Measurements from ENCODE around the gene NRG3. TPM values are rescaled to one million over a fixed set of nuclear protein-coding genes. Genes with fewer than 3 reads are reported as not detected.

The NRG3 gene
- total and polyA plus RNA-seq, 2 of the 8 experiments (the other 6 are each of a cell fraction or from before 2014, with no cell fraction given), result 4.2 to 5.0 TPM

DNA sequence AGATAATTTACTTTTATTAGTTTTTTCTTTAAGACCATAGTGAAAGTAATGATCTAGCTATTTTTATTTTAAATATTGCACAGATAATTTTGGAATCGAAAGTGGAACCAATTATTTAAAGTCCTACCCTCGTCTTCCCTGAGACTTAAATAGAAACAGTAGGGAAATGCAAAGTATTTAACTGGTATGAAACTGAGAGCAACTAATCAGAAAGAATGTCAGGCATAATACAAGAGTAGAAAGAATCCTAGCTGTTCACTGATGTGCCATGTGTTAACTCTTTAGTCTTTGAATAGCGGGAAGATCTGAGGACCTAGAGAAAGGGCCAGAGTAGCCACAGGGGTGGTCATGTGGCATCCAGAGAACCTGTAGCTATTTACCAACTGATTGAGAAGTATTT, 630.0 kb downstream of the NRG3 start:
- H2AFZ ChIP-seq (ENCODE audit: low read length), result no peak overlapping the region

More for the DNA sequence above, 630.0 kb downstream of the NRG3 start:
- Histone ChIP-seq H3K79me2 (ENCODE audit: control insufficient read depth in 1 of 2, insufficient read depth in 2 of 2, low read length in 2 of 2) (no peaks in the 10 kb centered on the region), H3K14ac (ENCODE audit: insufficient read length) (no peak overlapping the region), H2BK12ac (ENCODE audit: low read depth, low read length) (no peak overlapping the region), H3K27ac (ENCODE audit: low read depth, low read length) (no peak overlapping the region), H4K8ac (ENCODE audit: extremely low read depth, insufficient read depth, low read length) (no peak overlapping the region), H3K4me2 (ENCODE audit: insufficient read depth in 1 of 2, low read depth in 2 of 2, low read length in 2 of 2) (no peak overlapping the region), H2AK5ac (ENCODE audit: low read depth, low read length) (no peak overlapping the region), H3K23me2 (ENCODE audit: low read depth, low read length) (no peaks in the 10 kb centered on the region), H4K5ac (ENCODE audit: insufficient read length, low read depth, low read length) (no peak overlapping the region), H4K20me1 (replicated peaks in 1 of 2; ENCODE audit: control insufficient read depth in 1 of 2, insufficient read depth in 2 of 2, low read length in 2 of 2) (no peaks in the 10 kb centered on the region), H2BK20ac (ENCODE audit: low read length) (no peak overlapping the region), H3K56ac (replicated peaks; ENCODE audit: insufficient read length, low read depth, low read length) (no peak overlapping the region), H2BK15ac (ENCODE audit: low read length) (no peak overlapping the region), H4K91ac (replicated peaks; ENCODE audit: insufficient read length, low read length) (no peak overlapping the region), H3K4me3 (ENCODE audit: extremely low read depth in 1 of 4, insufficient read depth in 2 of 4, low read depth in 3 of 4, low read length in 4 of 4) (no peak overlapping the region), H3K27me3 (replicated peaks in 1 of 4; ENCODE audit: control insufficient read depth in 3 of 4, extremely low read depth in 1 of 4, insufficient read depth in 3 of 4, low read length in 3 of 4) (no peaks in the 10 kb centered on the region), H3K4ac (replicated peaks; ENCODE audit: insufficient read length, low read depth, low read length) (no peak overlapping the region), H3K9ac (replicated peaks in 1 of 4; ENCODE audit: extremely low read depth in 1 of 4, low read depth in 3 of 4, low read length in 3 of 4) (no peak overlapping the region), H3K36me3 (ENCODE audit: control insufficient read depth in 2 of 4, insufficient read depth in 4 of 4, low read length in 3 of 4) (no peaks in the 10 kb centered on the region), H2BK5ac (ENCODE audit: low read depth, low read length) (no peak overlapping the region), H3K4me1 (replicated peaks in 1 of 4; ENCODE audit: control insufficient read depth in 3 of 4, insufficient read depth in 4 of 4, low read length in 3 of 4) (no peaks in the 10 kb centered on the region), H3K9me3 (ENCODE audit: insufficient read depth in 2 of 2, low read depth in 1 of 2, low read length in 1 of 2) (no peaks in the 10 kb centered on the region; a peak in 1 of 4 replicates), H3K23ac (ENCODE audit: insufficient read length) (no peak overlapping the region), H3K79me1 (ENCODE audit: low read depth, low read length) (no peaks in the 10 kb centered on the region), H3K18ac (ENCODE audit: extremely low read depth, low read length) (no peak overlapping the region), H2BK120ac (replicated peaks; ENCODE audit: low read depth, low read length) (no peak overlapping the region)
- no peak for FAIRE-seq
- TF ChIP-seq SIX5 (IDR thresholded peaks at IDR 0.05; ENCODE audit: low read depth, low read length), result no peak
- TF ChIP-seq YY1 (IDR thresholded peaks at IDR 0.05; ENCODE audit: low read depth, low read length), result no peak
- TF ChIP-seq CHD1 (IDR thresholded peaks at IDR 0.05; ENCODE audit: low read depth, low read length), result no peak
- TF ChIP-seq KDM1A (IDR thresholded peaks at IDR 0.05; ENCODE audit: borderline replicate concordance, low read length), result no peak
- no peak for TF ChIP-seq NRF1 (IDR thresholded peaks at IDR 0.05; ENCODE audit: low read depth, low read length)
- TF ChIP-seq NANOG (IDR thresholded peaks at IDR 0.05; ENCODE audit: insufficient read depth, low read depth, low read length, poor library complexity, severe bottlenecking), result no peak
- no peak for TF ChIP-seq ASH2L (IDR thresholded peaks at IDR 0.05; ENCODE audit: low read length)
- TF ChIP-seq RFX5 (IDR thresholded peaks at IDR 0.05; ENCODE audit: borderline replicate concordance, low read depth, low read length), result no peak
- TF ChIP-seq BACH1 (IDR thresholded peaks at IDR 0.05; ENCODE audit: low read length), result no peak
- TF ChIP-seq TAF7 (optimal IDR thresholded peaks at IDR 0.05; ENCODE audit: borderline replicate concordance, low read depth, low read length), result no peak
- no peak for TF ChIP-seq PHF8 (conservative IDR thresholded peaks at IDR 0.05; ENCODE audit: low read depth, low read length)
- TF ChIP-seq, protein P1, sequence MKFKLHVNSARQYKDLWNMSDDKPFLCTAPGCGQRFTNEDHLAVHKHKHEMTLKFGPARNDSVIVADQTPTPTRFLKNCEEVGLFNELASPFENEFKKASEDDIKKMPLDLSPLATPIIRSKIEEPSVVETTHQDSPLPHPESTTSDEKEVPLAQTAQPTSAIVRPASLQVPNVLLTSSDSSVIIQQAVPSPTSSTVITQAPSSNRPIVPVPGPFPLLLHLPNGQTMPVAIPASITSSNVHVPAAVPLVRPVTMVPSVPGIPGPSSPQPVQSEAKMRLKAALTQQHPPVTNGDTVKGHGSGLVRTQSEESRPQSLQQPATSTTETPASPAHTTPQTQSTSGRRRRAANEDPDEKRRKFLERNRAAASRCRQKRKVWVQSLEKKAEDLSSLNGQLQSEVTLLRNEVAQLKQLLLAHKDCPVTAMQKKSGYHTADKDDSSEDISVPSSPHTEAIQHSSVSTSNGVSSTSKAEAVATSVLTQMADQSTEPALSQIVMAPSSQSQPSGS (IDR thresholded peaks at IDR 0.05; ENCODE audit: low read length), result no peak
- no peak for TF ChIP-seq GTF2F1 (IDR thresholded peaks at IDR 0.05; ENCODE audit: borderline replicate concordance, low read depth, low read length)
- TF ChIP-seq CTBP2 (IDR thresholded peaks at IDR 0.05; ENCODE audit: borderline replicate concordance, insufficient read depth, insufficient read length, low read length), result no peak
- 86% methylated on average over 3 of the region's 3 CpGs; no CpG with 5 or more reads in 1 of the 2 experiments for WGBS, 2 experiments (ENCODE audit: extremely low coverage in 1 of 2, insufficient coverage in 1 of 2, insufficient read length in 1 of 2, insufficient replicate concordance in 2 of 2, low coverage in 1 of 2, low lambda C conversion rate in 2 of 2, missing lambda C conversion rate in 1 of 2)
- CTCF ChIA-PET (ENCODE audit: partially characterized antibody), result no interaction called here
- DNase-seq (ENCODE audit: low read depth in 1 of 2, low spot score in 2 of 2), result no peak
- POLR2A ChIA-PET (ENCODE audit: partially characterized antibody), result no interaction called here
